OCI-LY7 (cell line): ENCODE measurements around the gene NPIPB9.
"Not testable (repeated sequence)": the region's sequence is repeated elsewhere in the genome, so short reads cannot be mapped to it uniquely, and the experiment has no call there.

Experiments
- CTCF ChIP-seq: fragments of 200-600 bp; sonication (generic); conservative IDR thresholded peaks from 2 replicates; pipeline ENCODE4 v1.5.1; 2014; ENCODE audit warnings: mild to moderate bottlenecking, antibody characterized with exemption, low read length, moderate library complexity, mixed read lengths
- EZH2phosphoT487 ChIP-seq: fragments of 200-600 bp; sonication (generic); IDR thresholded peaks from 2 replicates; pipeline ENCODE4 v1.6.1; 2018; ENCODE audit warnings: low read depth, borderline replicate concordance, mild to moderate bottlenecking, mixed run types, antibody characterized with exemption, low read length, moderate library complexity, mixed read lengths

GRCh38 chr16:28740631-28741030 lies 11.0 kb upstream of the NPIPB9 start:
- TF ChIP-seq EZH2phosphoT487, CTCF: not testable (repeated sequence)
